Spleen (tissue), 11 donors: Measurements from ENCODE around the gene JKAMP. TPM values are rescaled to one million over a fixed set of nuclear protein-coding genes. Genes with fewer than 3 reads are reported as not detected.
"Not testable (repeated sequence)": the region's sequence is repeated elsewhere in the genome, so short reads cannot be mapped to it uniquely, and the experiment has no call there.

Experiments used
- DNase-seq: peaks from one replicate; pipeline ENCODE4 v3.0.0-alpha.2; 2020
- H3K27ac ChIP-seq, 8 donors: fragments of 200-600 bp; sonication (generic) in 7 of 8; 1 replicate in 4 of 8; 2 replicates in 4 of 8; pipeline versions ENCODE4 v1.5.0 to v1.8.0; 2016 to 2021; ENCODE audit warnings: inconsistent platforms in 4 of 8, mild to moderate bottlenecking in 4 of 8, moderate library complexity in 1 of 8
- H3K27me3 ChIP-seq, 7 donors: fragments of 200-600 bp; sonication (generic) in 6 of 7; replicated peaks in 1 of 7; 1 replicate in 4 of 7; 2 replicates in 3 of 7; pipeline versions ENCODE4 v1.5.0 to v1.8.0; 2016 to 2021; ENCODE audit warnings: inconsistent platforms in 3 of 7, mild to moderate bottlenecking in 1 of 7
- H3K36me3 ChIP-seq, 6 donors: fragments of 200-600 bp; sonication (generic) in 5 of 6; 1 replicate in 4 of 6; 2 replicates in 2 of 6; pipeline versions ENCODE4 v1.5.0 to v1.8.0; 2016 to 2021; ENCODE audit warnings: inconsistent platforms in 2 of 6
- H3K4me1 ChIP-seq, 6 donors: fragments of 200-600 bp; sonication (generic) in 5 of 6; 1 replicate in 3 of 6; 2 replicates in 3 of 6; pipeline versions ENCODE4 v1.5.0 to v1.8.0; 2016 to 2021; ENCODE audit warnings: inconsistent platforms in 3 of 6
- H3K4me3 ChIP-seq, 8 donors: fragments of 200-600 bp; sonication (generic) in 7 of 8; 1 replicate in 4 of 8; 2 replicates in 4 of 8; pipeline versions ENCODE4 v1.5.0 to v1.8.0; 2016 to 2021; ENCODE audit warnings: inconsistent platforms in 4 of 8, mild to moderate bottlenecking in 4 of 8, moderate library complexity in 2 of 8
- H3K9me3 ChIP-seq, 8 donors: fragments of 200-600 bp; sonication (generic) in 7 of 8; 1 replicate in 4 of 8; 2 replicates in 4 of 8; pipeline versions ENCODE4 v1.5.0 to v1.8.0; 2016 to 2021; ENCODE audit warnings: inconsistent platforms in 4 of 8
- POLR2A ChIP-seq, 3 donors: fragments of 450-650 bp; IDR thresholded peaks; one replicate each; pipeline ENCODE4 v1.5.1; 2017; ENCODE audit warnings: antibody characterized with exemption in 3 of 3, mild to moderate bottlenecking in 1 of 3
- POLR2AphosphoS5 ChIP-seq, 3 donors: sonication (generic); formaldehyde crosslinking; IDR thresholded peaks; one replicate each; pipeline ENCODE4 v1.5.1; 2017; ENCODE audit warnings: antibody characterized with exemption in 3 of 3
- WGBS, 5 donors: extraction: QIAGEN DNeasy Blood & Tissue Kit in 3 of 5; methylation state at CpG; one replicate each; pipeline versions ENCODE4 v1.1.5 to v1.1.7; 2013 to 2018; 5-methylcytosine and 5-hydroxymethylcytosine counted together
- intact Hi-C: fragments of 100-400 bp; cut with DNase I; formaldehyde crosslinking; loops from one replicate; pipeline ENCODE4 v1.15.0; 2023; ENCODE audit warnings: low total_unique reads
- polyA plus RNA-seq, 3 donors: library from polyadenylated mRNA; stranded (reverse); fragments of 200-250 nt; gene quantifications; one replicate each; pipeline ENCODE4 v1.2.1, GENCODE V29; 2013
- total RNA-seq, 7 donors: library from RNA; depleted of rRNA in 3 of 7; stranded (reverse); fragments of >200 nt in 3 of 7; fragmentation: NEBNext Ultra II Directional in 4 of 7; extraction: Animal tissue kit (Norgen Biotek cat#: 25700) in 4 of 7; gene quantifications; one replicate each; pipeline versions ENCODE4 v1.1.0 to v1.2.1, GENCODE V29; 2016 to 2021
- TF ChIP-seq, protein P1 (sequence below), 11 experiments: fragments of 200-600 bp in 7 of 11; fragments of 450-650 bp in 4 of 11; sonication (generic) in 4 of 11; IDR thresholded peaks in 8 of 11; conservative IDR thresholded peaks in 3 of 11; 1 replicate in 7 of 11; 2 replicates in 4 of 11; pipeline versions ENCODE4 v1.4.0 to v1.8.0; 2016 to 2021; ENCODE audit warnings: antibody characterized with exemption in 11 of 11, inconsistent platforms in 4 of 11, mild to moderate bottlenecking in 1 of 11
- donor health status: healthy with polysubstance abuse.
- donor health status: DM: no; HTN: no; CAD: no; lungs with moderate emphysema.
- donor health status: DM: no; HTN: no; CAD: no.
- donor health status: Bipolar disorder and iron deficiency.
- donor health status: healthy.
- donor health status: DM: no; HTN: no; CAD: no.
- donor health status: DM: yes; HTN: yes; CAD: no.

Gene JKAMP
- total and polyA plus RNA-seq, 10 donors: 18.9 to 92.2 (median 36.5) TPM

DNA sequence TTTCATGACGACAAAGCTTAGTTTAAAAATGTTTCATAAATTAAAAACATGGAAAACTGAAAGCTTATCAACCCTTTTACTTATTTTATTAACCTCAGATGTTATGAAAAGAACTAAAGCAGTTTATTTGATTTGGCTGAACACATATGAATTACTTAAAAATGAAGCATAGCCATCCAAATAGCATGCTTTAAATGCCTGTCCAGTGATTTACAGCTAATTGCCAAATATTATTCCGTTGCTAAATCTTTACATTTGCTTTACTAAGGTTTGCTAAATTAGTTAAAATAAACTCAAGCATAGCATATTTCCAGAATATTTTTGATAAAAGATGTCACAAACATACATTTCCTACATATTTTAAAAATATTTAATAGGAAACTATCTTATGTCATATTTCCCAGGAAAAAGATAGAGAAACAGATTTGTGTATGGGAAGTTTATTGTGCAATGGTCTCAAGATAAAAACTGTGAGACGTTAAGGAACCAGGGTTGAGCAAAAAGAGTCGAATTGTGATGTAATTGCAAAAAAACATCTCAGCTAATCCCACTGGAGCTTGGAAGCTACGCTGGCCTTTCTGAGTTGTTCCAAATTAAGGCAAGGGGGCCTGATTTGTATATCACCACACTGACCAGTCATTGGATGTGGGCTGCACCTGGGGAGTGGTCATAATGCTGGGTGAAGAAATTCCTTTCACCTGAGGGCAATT is 44.9 kb upstream of the JKAMP start:
- no peaks in the 10 kb centered on the region for H3K27me3 ChIP-seq
- H3K4me3 ChIP-seq: no peak overlapping the region
- intact Hi-C loops: no loop called here
- DNase-seq: no peak
- no peak overlapping the region for H3K27ac ChIP-seq
- H3K9me3 ChIP-seq: no peaks in the 10 kb centered on the region
- H3K36me3 ChIP-seq: no peaks in the 10 kb centered on the region
- 50 to 81% (median 70%) methylated on average over 5 of the region's 5 CpGs for WGBS, 5 donors
- TF ChIP-seq POLR2AphosphoS5 (IDR thresholded peaks at IDR 0.05) (no peak), POLR2A (IDR thresholded peaks at IDR 0.05) (no peak)
- TF ChIP-seq, protein P1, sequence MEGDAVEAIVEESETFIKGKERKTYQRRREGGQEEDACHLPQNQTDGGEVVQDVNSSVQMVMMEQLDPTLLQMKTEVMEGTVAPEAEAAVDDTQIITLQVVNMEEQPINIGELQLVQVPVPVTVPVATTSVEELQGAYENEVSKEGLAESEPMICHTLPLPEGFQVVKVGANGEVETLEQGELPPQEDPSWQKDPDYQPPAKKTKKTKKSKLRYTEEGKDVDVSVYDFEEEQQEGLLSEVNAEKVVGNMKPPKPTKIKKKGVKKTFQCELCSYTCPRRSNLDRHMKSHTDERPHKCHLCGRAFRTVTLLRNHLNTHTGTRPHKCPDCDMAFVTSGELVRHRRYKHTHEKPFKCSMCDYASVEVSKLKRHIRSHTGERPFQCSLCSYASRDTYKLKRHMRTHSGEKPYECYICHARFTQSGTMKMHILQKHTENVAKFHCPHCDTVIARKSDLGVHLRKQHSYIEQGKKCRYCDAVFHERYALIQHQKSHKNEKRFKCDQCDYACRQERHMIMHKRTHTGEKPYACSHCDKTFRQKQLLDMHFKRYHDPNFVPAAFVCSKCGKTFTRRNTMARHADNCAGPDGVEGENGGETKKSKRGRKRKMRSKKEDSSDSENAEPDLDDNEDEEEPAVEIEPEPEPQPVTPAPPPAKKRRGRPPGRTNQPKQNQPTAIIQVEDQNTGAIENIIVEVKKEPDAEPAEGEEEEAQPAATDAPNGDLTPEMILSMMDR (IDR thresholded peaks at IDR 0.05 in 8 of 11, conservative IDR thresholded peaks at IDR 0.05 in 3 of 11): no peak
- peaks cover 0 to 10% (median 2%) of the 10 kb centered on the region in 6 donors for H3K4me1 ChIP-seq

DNA sequence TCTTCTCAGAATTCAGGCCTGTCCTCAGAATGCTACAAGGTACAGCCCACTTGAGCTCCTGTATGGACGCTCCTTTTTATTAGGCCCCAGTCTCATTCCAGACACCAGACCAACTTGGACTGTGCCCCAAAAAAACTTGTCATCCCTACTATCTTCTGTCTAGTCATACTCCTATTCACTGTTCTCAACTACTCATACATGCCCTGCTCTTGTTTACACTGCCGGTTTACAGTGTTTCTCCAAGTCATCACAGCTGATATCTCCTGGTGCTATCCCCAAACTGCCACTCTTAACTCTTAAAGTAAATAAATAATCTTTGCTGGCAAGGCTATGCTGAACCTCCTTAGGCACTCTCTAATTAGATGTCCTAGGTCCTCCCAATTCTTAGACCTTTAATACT is 35.6 kb upstream of the JKAMP start:
- H3K27me3 ChIP-seq, DNase-seq, H3K4me3 ChIP-seq, H3K27ac ChIP-seq, H3K36me3 ChIP-seq, H3K4me1 ChIP-seq, H3K9me3 ChIP-seq, intact Hi-C loops: not testable (repeated sequence)
- WGBS, 5 donors: 88 to 96% (median 91%) methylated on average over 2 of the region's 2 CpGs

DNA sequence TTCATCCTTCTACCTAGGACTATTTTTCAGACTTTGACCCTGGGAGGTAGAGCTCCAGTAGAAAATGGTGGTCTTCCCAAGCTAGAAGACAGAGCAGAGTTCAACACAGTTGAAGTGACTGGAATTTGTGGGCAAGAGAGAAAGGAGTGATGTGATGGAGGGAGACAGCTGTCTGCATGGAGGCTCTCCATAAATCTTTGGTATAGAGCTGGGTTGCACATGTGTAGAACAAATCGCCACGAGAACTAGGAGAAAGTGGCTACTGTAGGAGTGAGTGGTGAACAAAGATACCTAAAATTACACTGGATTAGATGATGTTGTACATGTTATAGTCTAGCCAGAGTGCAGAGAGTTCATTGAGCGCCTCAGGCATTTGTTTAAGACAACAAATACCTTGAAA is 33.6 kb upstream of the JKAMP start:
- TF ChIP-seq, protein P1 (IDR thresholded peaks at IDR 0.05 in 8 of 11, conservative IDR thresholded peaks at IDR 0.05 in 3 of 11): no peak
- TF ChIP-seq POLR2AphosphoS5 (IDR thresholded peaks at IDR 0.05): no peak
- no peak for TF ChIP-seq POLR2A (IDR thresholded peaks at IDR 0.05)
- Histone ChIP-seq H3K9me3 (no peaks in the 10 kb centered on the region), H3K4me3 (no peak overlapping the region), H3K4me1 (no peaks in the 10 kb centered on the region), H3K36me3 (peaks cover 0 to 9% (median 0%) of the 10 kb centered on the region in 6 donors), H3K27ac (no peak overlapping the region), H3K27me3 (no peaks in the 10 kb centered on the region)
- no peak for DNase-seq
- intact Hi-C loops: no loop called here
- WGBS, 5 donors: 88 to 99% (median 97%) methylated on average over 3 of the region's 3 CpGs

DNA sequence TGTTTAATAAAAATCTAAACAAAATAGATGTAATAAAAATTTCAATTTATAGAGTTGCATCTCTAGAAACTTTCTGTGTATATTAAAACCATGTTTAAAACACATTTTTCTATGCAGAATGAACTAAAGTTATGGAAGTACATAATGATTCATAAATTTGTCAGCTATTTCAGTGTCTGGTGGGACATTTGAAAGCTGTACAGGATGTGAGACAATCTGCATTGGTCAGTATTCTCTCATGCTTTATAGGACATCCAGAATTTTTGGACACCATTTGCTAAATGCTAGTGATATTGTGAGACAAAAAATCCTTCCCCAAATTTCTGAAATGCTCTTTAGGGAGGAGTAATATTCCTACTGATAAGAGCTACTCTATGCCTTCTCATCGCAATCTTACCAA is 32.5 kb upstream of the JKAMP start:
- WGBS, 5 donors: 93 to 100% (median 98%) methylated on average over 1 of the region's 1 CpG
- intact Hi-C loops: no loop called here
- Histone ChIP-seq H3K9me3 (no peaks in the 10 kb centered on the region), H3K27ac (no peak overlapping the region), H3K4me3 (no peak overlapping the region), H3K4me1 (no peaks in the 10 kb centered on the region), H3K36me3 (peaks cover 0 to 15% (median 0%) of the 10 kb centered on the region in 6 donors), H3K27me3 (no peaks in the 10 kb centered on the region)
- DNase-seq: no peak
- TF ChIP-seq, protein P1 (IDR thresholded peaks at IDR 0.05 in 8 of 11, conservative IDR thresholded peaks at IDR 0.05 in 3 of 11): no peak
- TF ChIP-seq POLR2A (IDR thresholded peaks at IDR 0.05) (no peak), POLR2AphosphoS5 (IDR thresholded peaks at IDR 0.05) (no peak)
